GM12873 (cell line): Measurements from ENCODE around the gene B3GALNT1.

Source experiments
- CTCF ChIP-seq: IDR thresholded peaks from 2 replicates; pipeline ENCODE4 v1.5.1; 2012; ENCODE audit warnings: low read depth, mild to moderate bottlenecking, moderate library complexity, low read length, control low read depth; ENCODE audit not compliant: insufficient read depth; ENCODE audit errors: missing control alignments

Gene B3GALNT1

GRCh38 chr3:161101609-161102008 is 3.5 kb downstream of the B3GALNT1 start:
- no peak for TF ChIP-seq CTCF

- no peak for TF ChIP-seq CTCF
Observed at GRCh38 chr3:161100994-161101393, 4.2 kb downstream of the B3GALNT1 start.

- peak; percentile 37 for TF ChIP-seq CTCF
Observed at GRCh38 chr3:161096771-161097367, 8.3 kb downstream of the B3GALNT1 start.

- no peak for TF ChIP-seq CTCF
Observed at GRCh38 chr3:161093895-161094294, 11.3 kb downstream of the B3GALNT1 start.

- no peak for TF ChIP-seq CTCF
Observed at GRCh38 chr3:161084277-161084676, 20.9 kb downstream of the B3GALNT1 start.

- TF ChIP-seq CTCF = no peak
Observed at GRCh38 chr3:161083131-161083530, 22.0 kb downstream of the B3GALNT1 start.

- TF ChIP-seq CTCF = no peak
Observed at GRCh38 chr3:161082063-161082462, 23.1 kb downstream of the B3GALNT1 start.
